B cell (primary cell): ENCODE results near the gene SDHAF2. TPM values are rescaled to one million over a fixed set of nuclear protein-coding genes. Genes with fewer than 3 reads are reported as not detected.
A peak's percentile ranks its signal among the peaks of the same experiment; 100 is the strongest.

Experiments
- ATAC-seq: fragments of 200-7000 bp; cut with Tn5 transposase; one replicate; pipeline ENCODE4 v1.10.0; 2021; ENCODE audit warnings: low read depth, mild to moderate bottlenecking, moderate number of reproducible peaks, moderate library complexity
- CTCF ChIA-PET: fragments of 350-600 bp; sonication (Branson Sonifier 250); formaldehyde crosslinking; loops from one replicate; lab custom pipeline; 2021; ENCODE audit warnings: antibody characterized with exemption, inconsistent platforms; lab: Charles Lee
- POLR2A ChIA-PET: fragments of 350-600 bp; sonication (Branson Sonifier 250); formaldehyde crosslinking; loops from one replicate; lab custom pipeline; 2021; ENCODE audit warnings: antibody characterized with exemption; lab: Charles Lee
- DNase-seq: peaks from one replicate; pipeline ENCODE4 v3.0.0; 2013
- H2AFZ ChIP-seq: 2 replicates; pipeline ENCODE4 v1.6.1; 2012; ENCODE audit warnings: mild to moderate bottlenecking, low read depth, low read length; ENCODE audit not compliant: insufficient read depth, poor library complexity, severe bottlenecking
- H3K27ac ChIP-seq, 2 donors: 1 replicate in 1 of 2; 2 replicates in 1 of 2; pipeline ENCODE4 v1.5.1; 2012 to 2013; ENCODE audit warnings: low read length in 2 of 2, mild to moderate bottlenecking in 2 of 2, moderate library complexity in 1 of 2
- H3K27me3 ChIP-seq, 4 experiments: fragments of 200-600 bp in 1 of 4; sonication (generic) in 1 of 4; replicated peaks in 1 of 4; 1 replicate in 2 of 4; 2 replicates in 2 of 4; pipeline versions ENCODE4 v1.6.1 to v1.7.0; 2013 to 2016; ENCODE audit warnings: low read length in 3 of 4, mild to moderate bottlenecking in 2 of 4, mixed read lengths in 1 of 4, moderate library complexity in 1 of 4; ENCODE audit not compliant: insufficient read depth in 4 of 4, control insufficient read depth in 3 of 4; ENCODE audit errors: control extremely low read depth in 1 of 4
- H3K36me3 ChIP-seq, 2 experiments: replicated peaks in 1 of 2; 1 replicate in 1 of 2; 2 replicates in 1 of 2; pipeline versions ENCODE4 v1.6.1 to v1.7.1; 2013; ENCODE audit warnings: low read length in 1 of 2; ENCODE audit not compliant: insufficient read depth in 2 of 2, control insufficient read depth in 1 of 2; ENCODE audit errors: control extremely low read depth in 1 of 2, extremely low read depth in 1 of 2
- H3K4me1 ChIP-seq, 2 donors: fragments of 200-600 bp in 1 of 2; sonication (generic) in 1 of 2; 1 replicate in 1 of 2; 2 replicates in 1 of 2; pipeline versions ENCODE4 v1.5.1 to v1.6.1; 2013 to 2017; ENCODE audit warnings: low read length in 2 of 2; ENCODE audit not compliant: control insufficient read depth in 2 of 2, insufficient read depth in 2 of 2
- H3K4me2 ChIP-seq: replicated peaks from 2 replicates; pipeline ENCODE3; 2012; ENCODE audit warnings: mild to moderate bottlenecking, low read depth, low read length; ENCODE audit not compliant: poor library complexity, severe bottlenecking
- H3K4me3 ChIP-seq, 5 experiments: fragments of 200-600 bp in 1 of 5; sonication (generic) in 1 of 5; 1 replicate in 3 of 5; 2 replicates in 2 of 5; pipeline versions ENCODE4 v1.5.1 to v1.7.0; 2011 to 2016; ENCODE audit warnings: low read length in 4 of 5, mild to moderate bottlenecking in 4 of 5, low read depth in 2 of 5, control low read depth in 1 of 5, moderate library complexity in 1 of 5; ENCODE audit not compliant: insufficient read depth in 1 of 5; ENCODE audit errors: control extremely low read depth in 1 of 5, extremely low read depth in 1 of 5
- H3K79me2 ChIP-seq: fragments of 200-600 bp; sonication (generic); one replicate; pipeline ENCODE4 v1.6.0; 2016; ENCODE audit warnings: low read length; ENCODE audit not compliant: control insufficient read depth, insufficient read depth
- H3K9ac ChIP-seq: fragments of 200-600 bp; sonication (generic); 2 replicates; pipeline ENCODE4 v1.6.1; 2017; ENCODE audit warnings: mild to moderate bottlenecking, low read length, moderate library complexity
- H3K9me3 ChIP-seq, 3 donors: one replicate each; pipeline versions ENCODE4 v1.6.1 to v1.7.1; 2013; ENCODE audit warnings: low read length in 2 of 3; ENCODE audit not compliant: control insufficient read depth in 2 of 3, insufficient read depth in 1 of 3; ENCODE audit errors: control extremely low read depth in 1 of 3
- H4K20me1 ChIP-seq: 2 replicates; pipeline ENCODE4 v1.6.0; 2012; ENCODE audit warnings: mild to moderate bottlenecking, low read length; ENCODE audit not compliant: insufficient read depth, control insufficient read depth, poor library complexity, severe bottlenecking
- H3K27ac Mint-ChIP-seq: one replicate; pipeline ENCODE4 v1.8.0; 2021; ENCODE audit warnings: mixed read lengths
- H3K27me3 Mint-ChIP-seq: one replicate; pipeline ENCODE4 v1.8.0; 2021; ENCODE audit warnings: mixed read lengths
- H3K4me1 Mint-ChIP-seq: one replicate; pipeline ENCODE4 v1.8.0; 2021; ENCODE audit warnings: mixed read lengths
- H3K4me3 Mint-ChIP-seq: one replicate; pipeline ENCODE4 v1.8.0; 2021; ENCODE audit warnings: mixed read lengths
- H3K9me3 Mint-ChIP-seq: one replicate; pipeline ENCODE4 v1.8.0; 2022; ENCODE audit warnings: mixed read lengths; ENCODE audit not compliant: insufficient read depth
- CTCF ChIP-seq: fragments of 200-600 bp; IDR thresholded peaks from one replicate; pipeline ENCODE4 v1.8.0; 2022; ENCODE audit warnings: antibody characterized with exemption, mild to moderate bottlenecking
- EZH2 ChIP-seq: IDR thresholded peaks from 2 replicates; pipeline ENCODE4 v1.6.1; 2012; ENCODE audit warnings: borderline replicate concordance, low read depth, mild to moderate bottlenecking, moderate library complexity, low read length; ENCODE audit not compliant: insufficient read depth, poor library complexity, severe bottlenecking
- WGBS: methylation state at CpG from one replicate; pipeline ENCODE4 v1.1.5; 2013; ENCODE audit warnings: missing lambda C conversion rate; ENCODE audit not compliant: insufficient coverage; 5-methylcytosine and 5-hydroxymethylcytosine counted together
- intact Hi-C: fragments of 100-400 bp; cut with micrococcal nuclease; formaldehyde crosslinking; loops from one replicate; pipeline ENCODE4 v1.10.0; 2022
- polyA minus RNA-seq: library from RNA; depleted of rRNA, polyadenylated mRNA; stranded (reverse); fragments of >200 nt; gene quantifications from 2 replicates; pipeline ENCODE4 v1.2.3, GENCODE V29; 2012
- polyA plus RNA-seq: library from polyadenylated mRNA; depleted of rRNA; stranded (reverse); fragments of >200 nt; gene quantifications from 2 replicates; pipeline ENCODE4 v1.2.3, GENCODE V29; 2012
- total RNA-seq, 2 donors: library from RNA; stranded (reverse); fragments of 120-200 nt in 1 of 2; gene quantifications; 1 replicate in 1 of 2; 2 replicates in 1 of 2; pipeline versions ENCODE4 v1.2.3 to v1.2.4, GENCODE V29; 2013 to 2022

SDHAF2 gene
- 48.9 and 54.0 TPM in 2 replicates for total RNA-seq
- 40.8 TPM for total RNA-seq (2013)
- polyA plus RNA-seq = 34.2 and 60.8 TPM in 2 replicates
- 29.0 and 50.9 TPM in 2 replicates for polyA minus RNA-seq

DNA sequence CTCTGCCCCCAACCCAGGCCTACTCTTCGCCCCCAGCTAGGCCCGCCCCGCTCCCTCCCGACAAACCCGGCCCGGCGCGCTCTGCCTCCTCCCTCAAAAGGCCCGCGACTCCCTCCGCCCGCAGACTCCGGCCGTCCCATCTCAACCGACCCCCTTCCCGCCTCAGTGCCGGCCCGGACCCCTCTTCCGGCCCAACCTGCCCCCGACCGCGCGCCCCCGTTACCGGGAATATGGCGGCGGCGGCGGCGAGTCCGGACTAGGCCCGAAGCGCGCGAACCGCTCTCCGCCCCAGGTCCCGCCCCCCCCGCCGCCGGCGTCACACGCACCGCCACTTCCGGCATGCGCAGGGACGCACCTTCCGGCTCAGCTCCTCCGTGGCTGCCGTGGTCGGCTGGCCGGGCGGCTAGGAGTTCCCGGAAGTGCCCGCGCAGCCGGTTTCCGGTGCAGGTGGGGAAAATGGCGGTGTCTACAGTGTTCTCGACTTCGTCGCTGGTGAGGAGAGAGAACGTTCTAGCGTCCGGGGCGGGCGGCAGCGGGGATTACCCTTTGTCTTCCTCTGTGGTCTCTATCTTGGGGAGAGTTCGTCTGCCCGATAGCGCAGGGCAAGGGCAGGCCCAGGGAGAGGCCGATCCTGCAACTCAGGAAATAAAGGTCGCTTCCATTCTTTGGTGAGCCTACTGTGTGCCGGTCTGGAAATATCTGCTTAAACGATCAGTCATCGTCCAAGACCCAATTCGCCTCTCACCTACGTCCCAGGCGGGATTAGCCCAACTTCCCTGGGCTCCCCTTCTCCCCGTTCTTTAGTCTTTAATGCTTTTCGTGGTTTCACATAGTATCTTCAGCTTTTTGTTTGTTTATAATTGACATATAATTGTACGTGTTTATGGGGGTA, at the start of gene SDHAF2, which contains the start of gene CPSF7:
SDHAF2 (plus strand) TSS at position 434 of the 892 bp plus-strand sequence; CDS start at position 457, 23 bp downstream.
CPSF7 (minus strand) TSS at position 285 of the 892 bp plus-strand sequence. CDS start 740 bp downstream, outside the sequence.
- peak within 1 kb of the TSS; percentile 100 for H3K9ac ChIP-seq
- H2AFZ ChIP-seq = peak within 1 kb of the TSS; percentile 75
- intact Hi-C loops = loop anchor here (1.0 to 10.0 kb wide), 6 partner anchors 38 to 588 kb away; partner anchors contain the start of genes CCDC86, DDB1, SYT7 and TKFC
- Mint-ChIP-seq H3K4me3 (peak within 1 kb of the TSS; percentile 100), H3K4me1 (peaks cover 51% of the 10 kb centered on the region), H3K27me3 (no peaks in the 10 kb centered on the region), H3K9me3 (no peaks in the 10 kb centered on the region), H3K27ac (peak within 1 kb of the TSS; percentile 100)
- ChIA-PET CTCF (interaction anchor here (0.5 to 2.2 kb wide), 8 partner anchors 9 to 564 kb away, joined by 3 to 13 read pairs (median 5); partner anchors contain the start of genes DDB1, TKFC and TMEM216), POLR2A (interaction anchor here (0.6 to 2.0 kb wide), 10 partner anchors 16 to 1357 kb away, joined by 3 to 14 read pairs (median 4); partner anchors contain the start of genes CYB561A3, TKFC, TMEM138 and TMEM216)
- ATAC-seq (peak; percentile 85), DNase-seq (peak; percentile 98)
- peaks cover 90% of the 10 kb centered on the region for H3K79me2 ChIP-seq
- H3K9me3 ChIP-seq = no peaks in the 10 kb centered on the region
- H3K27ac ChIP-seq = peak within 1 kb of the TSS; percentile 97 to 100
- WGBS = under 1% methylated on average over 77 of the region's 82 CpGs
- peak within 1 kb of the TSS; percentile 77 to 96 (median 89) for H3K4me3 ChIP-seq
- H4K20me1 ChIP-seq = peaks cover 39% of the 10 kb centered on the region
- H3K27me3 ChIP-seq = no peaks in the 10 kb centered on the region
- H3K4me2 ChIP-seq = peak within 1 kb of the TSS; percentile 76
- peaks cover 6 to 48% of the 10 kb centered on the region in 2 experiments for H3K36me3 ChIP-seq
- H3K4me1 ChIP-seq = peaks cover 18 to 27% of the 10 kb centered on the region in 2 donors
- TF ChIP-seq CTCF (no peak), EZH2 (no peak)
